ENCODE results near the gene WNT1. TPM values are rescaled to one million over a fixed set of nuclear protein-coding genes. Genes with fewer than 3 reads are reported as not detected.

The WNT1 gene
- total RNA-seq, 1 donor from 2014 or later = not detected

DNA sequence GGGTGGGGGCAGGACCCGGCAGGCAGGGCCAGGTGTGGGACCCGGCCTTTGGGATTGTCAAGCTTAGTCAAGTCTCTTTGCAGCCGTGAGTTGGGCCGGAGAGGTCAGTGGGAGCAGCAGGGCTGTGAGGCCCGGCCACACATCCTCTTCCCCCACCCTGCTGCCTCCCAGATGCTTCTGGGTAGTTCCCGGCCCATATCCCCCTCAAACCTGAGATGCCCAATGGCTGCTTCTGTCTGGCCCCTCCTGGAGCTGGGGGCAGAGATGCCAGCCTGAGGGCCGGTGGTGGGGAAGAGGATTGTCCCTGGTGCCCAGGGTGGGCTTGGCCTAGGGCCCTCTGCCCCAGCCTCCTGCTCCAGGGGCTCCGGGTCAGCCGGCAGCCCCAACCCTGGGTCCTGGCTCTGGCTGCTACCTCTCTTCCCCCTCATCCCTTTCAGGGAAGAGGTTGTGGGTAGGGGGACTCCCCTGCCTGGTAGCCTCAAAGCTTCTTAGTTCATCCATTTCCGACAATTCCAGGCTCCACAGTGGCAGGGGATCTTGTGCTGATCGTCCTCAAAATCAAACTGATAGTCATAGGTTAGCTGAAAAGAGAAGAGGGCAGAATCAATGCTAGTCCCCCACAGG, 43.3 kb downstream of the WNT1 start:
- Mint-ChIP-seq H3K9me3 (ENCODE audit: low read depth) (no peaks in the 10 kb centered on the region), H3K4me3 (ENCODE audit: low read depth) (no peak overlapping the region), H3K27ac (no peak overlapping the region), H3K36me3 (ENCODE audit: insufficient read depth) (peaks cover 13% of the 10 kb centered on the region), H3K4me1 (ENCODE audit: low read depth) (peaks cover 12% of the 10 kb centered on the region), H3K27me3 (no peaks in the 10 kb centered on the region)
- no peak for DNase-seq (ENCODE audit: low spot score, unreplicated experiment)
- TF ChIP-seq, protein P1, sequence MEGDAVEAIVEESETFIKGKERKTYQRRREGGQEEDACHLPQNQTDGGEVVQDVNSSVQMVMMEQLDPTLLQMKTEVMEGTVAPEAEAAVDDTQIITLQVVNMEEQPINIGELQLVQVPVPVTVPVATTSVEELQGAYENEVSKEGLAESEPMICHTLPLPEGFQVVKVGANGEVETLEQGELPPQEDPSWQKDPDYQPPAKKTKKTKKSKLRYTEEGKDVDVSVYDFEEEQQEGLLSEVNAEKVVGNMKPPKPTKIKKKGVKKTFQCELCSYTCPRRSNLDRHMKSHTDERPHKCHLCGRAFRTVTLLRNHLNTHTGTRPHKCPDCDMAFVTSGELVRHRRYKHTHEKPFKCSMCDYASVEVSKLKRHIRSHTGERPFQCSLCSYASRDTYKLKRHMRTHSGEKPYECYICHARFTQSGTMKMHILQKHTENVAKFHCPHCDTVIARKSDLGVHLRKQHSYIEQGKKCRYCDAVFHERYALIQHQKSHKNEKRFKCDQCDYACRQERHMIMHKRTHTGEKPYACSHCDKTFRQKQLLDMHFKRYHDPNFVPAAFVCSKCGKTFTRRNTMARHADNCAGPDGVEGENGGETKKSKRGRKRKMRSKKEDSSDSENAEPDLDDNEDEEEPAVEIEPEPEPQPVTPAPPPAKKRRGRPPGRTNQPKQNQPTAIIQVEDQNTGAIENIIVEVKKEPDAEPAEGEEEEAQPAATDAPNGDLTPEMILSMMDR (IDR thresholded peaks at IDR 0.05; ENCODE audit: unreplicated experiment) = no peak

DNA sequence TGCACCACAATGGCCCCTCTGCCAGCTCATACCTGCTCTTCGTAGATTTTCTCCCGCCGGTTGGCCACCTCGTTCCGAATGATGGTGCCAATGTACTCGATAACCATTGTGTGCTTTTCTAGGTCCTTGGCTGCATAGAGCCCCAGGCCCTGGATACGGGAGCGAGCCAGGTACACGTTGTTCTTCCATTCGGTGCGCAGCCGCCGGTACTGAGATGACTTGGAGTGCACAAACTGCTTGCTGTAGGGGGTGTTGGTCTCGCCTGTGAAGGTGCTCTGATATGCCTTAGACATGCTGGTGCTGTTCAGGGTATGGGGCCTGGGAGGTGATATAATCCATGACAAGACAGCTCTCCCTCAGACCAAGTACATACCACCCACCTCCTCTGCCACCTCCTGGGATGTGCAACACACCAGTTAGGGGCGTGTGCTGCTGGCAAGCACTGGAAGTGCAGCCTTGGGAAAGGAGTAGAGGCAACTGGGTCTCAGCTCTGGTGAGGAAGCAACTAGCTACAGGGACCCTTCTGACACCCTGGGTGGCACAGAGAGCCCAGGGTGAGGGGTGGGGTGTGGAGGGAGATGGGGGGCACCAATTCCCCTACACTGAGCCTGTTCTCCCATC, 44.5 kb downstream of the WNT1 start:
- Mint-ChIP-seq H3K4me3 (ENCODE audit: low read depth) (no peak overlapping the region), H3K4me1 (ENCODE audit: low read depth) (peaks cover 11% of the 10 kb centered on the region), H3K9me3 (ENCODE audit: low read depth) (no peaks in the 10 kb centered on the region), H3K27me3 (no peaks in the 10 kb centered on the region), H3K27ac (no peak overlapping the region), H3K36me3 (ENCODE audit: insufficient read depth) (peaks cover 15% of the 10 kb centered on the region)
- no peak for DNase-seq (ENCODE audit: low spot score, unreplicated experiment)
- TF ChIP-seq, protein P1 (IDR thresholded peaks at IDR 0.05; ENCODE audit: unreplicated experiment) = no peak

DNA sequence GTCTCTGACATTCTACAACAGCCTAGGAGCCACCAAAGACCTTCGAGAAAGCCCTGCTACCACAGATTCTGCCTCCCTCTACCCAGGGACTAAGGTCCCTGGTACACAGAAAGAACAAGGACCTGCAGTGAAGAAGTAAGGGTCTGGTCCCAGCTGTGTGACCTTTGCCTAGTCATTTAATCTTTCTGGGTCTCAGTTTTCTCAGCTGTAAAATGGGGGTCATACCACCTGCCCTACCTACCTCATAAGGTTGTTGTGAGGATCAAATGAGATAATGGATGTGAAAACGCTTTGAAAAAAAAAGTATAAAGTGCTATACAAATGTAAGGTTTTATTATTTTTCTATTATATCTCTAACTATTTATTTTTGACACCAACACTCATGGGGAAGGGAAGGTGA, 45.7 kb downstream of the WNT1 start:
- no peaks in the 10 kb centered on the region for H3K9me3 Mint-ChIP-seq (ENCODE audit: low read depth)
- no peak for DNase-seq (ENCODE audit: low spot score, unreplicated experiment)
- no peak overlapping the region for H3K27ac Mint-ChIP-seq
- H3K36me3 Mint-ChIP-seq (ENCODE audit: insufficient read depth) = peaks cover 18% of the 10 kb centered on the region
- peaks cover 6% of the 10 kb centered on the region for H3K4me1 Mint-ChIP-seq (ENCODE audit: low read depth)
- TF ChIP-seq, protein P1 (IDR thresholded peaks at IDR 0.05; ENCODE audit: unreplicated experiment) = no peak
- no peak overlapping the region for H3K4me3 Mint-ChIP-seq (ENCODE audit: low read depth)
- H3K27me3 Mint-ChIP-seq = no peaks in the 10 kb centered on the region

DNA sequence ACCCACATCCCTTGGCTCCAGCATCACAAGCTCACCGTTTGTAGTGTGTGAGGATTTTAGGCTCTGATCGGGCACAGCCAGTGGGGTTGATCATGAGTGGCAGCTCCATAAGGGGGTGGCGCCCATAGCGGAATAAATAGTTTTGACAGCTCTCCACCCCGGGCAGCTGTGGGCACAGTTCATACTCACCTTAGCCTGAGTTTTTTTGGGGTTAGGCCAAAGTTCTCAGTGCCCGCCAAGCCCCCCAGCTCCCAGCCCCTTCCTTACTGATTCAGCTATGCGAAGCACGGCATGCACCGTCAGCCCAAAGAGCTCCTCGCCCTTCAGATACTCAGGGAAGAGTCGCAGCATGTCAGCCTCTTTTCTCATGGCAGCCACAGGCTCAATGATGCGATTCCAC, 46.4 kb downstream of the WNT1 start:
- TF ChIP-seq, protein P1 (IDR thresholded peaks at IDR 0.05; ENCODE audit: unreplicated experiment) = no peak
- Mint-ChIP-seq H3K27ac (no peak overlapping the region), H3K9me3 (ENCODE audit: low read depth) (no peaks in the 10 kb centered on the region), H3K4me3 (ENCODE audit: low read depth) (no peak overlapping the region), H3K4me1 (ENCODE audit: low read depth) (peaks cover 3% of the 10 kb centered on the region), H3K36me3 (ENCODE audit: insufficient read depth) (peaks cover 19% of the 10 kb centered on the region), H3K27me3 (no peaks in the 10 kb centered on the region)
- DNase-seq (ENCODE audit: low spot score, unreplicated experiment) = no peak

DNA sequence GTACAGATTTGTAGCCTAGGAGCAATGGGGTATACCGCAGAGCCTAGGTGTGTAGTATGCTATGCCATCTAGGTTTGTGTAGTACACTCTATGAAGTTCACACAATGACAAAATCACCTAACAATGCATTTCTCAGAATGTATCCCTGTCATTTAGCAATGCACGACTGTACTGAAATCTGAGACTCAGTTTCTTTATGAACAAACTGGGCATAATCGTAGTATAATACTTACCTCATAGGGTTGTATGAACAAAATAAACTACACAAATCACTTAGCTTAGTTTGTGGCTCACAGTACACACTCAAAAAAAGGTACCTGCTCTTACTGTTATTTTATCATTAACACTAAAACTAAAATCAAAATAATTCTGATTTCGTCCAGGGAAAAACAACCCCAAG, 47.3 kb downstream of the WNT1 start:
- H3K9me3 Mint-ChIP-seq (ENCODE audit: low read depth) = no peaks in the 10 kb centered on the region
- H3K27me3 Mint-ChIP-seq = no peaks in the 10 kb centered on the region
- no peak overlapping the region for H3K27ac Mint-ChIP-seq
- TF ChIP-seq, protein P1 (IDR thresholded peaks at IDR 0.05; ENCODE audit: unreplicated experiment) = no peak
- DNase-seq (ENCODE audit: low spot score, unreplicated experiment) = no peak
- H3K4me1 Mint-ChIP-seq (ENCODE audit: low read depth) = no peaks in the 10 kb centered on the region
- no peak overlapping the region for H3K4me3 Mint-ChIP-seq (ENCODE audit: low read depth)
- H3K36me3 Mint-ChIP-seq (ENCODE audit: insufficient read depth) = peaks cover 19% of the 10 kb centered on the region

Data from progenitor cell of endocrine pancreas (in vitro differentiated cells).